Kidney glomerular epithelial cell (primary cell): ENCODE measurements around the gene SPECC1.
"Not testable (repeated sequence)": the region's sequence is repeated elsewhere in the genome, so short reads cannot be mapped to it uniquely, and the experiment has no call there.

ENCODE experiments used
- DNase-seq: peaks from one replicate; lab custom pipeline; 2025; lab: John Stamatoyannopoulos, UW

The SPECC1 gene

DNA sequence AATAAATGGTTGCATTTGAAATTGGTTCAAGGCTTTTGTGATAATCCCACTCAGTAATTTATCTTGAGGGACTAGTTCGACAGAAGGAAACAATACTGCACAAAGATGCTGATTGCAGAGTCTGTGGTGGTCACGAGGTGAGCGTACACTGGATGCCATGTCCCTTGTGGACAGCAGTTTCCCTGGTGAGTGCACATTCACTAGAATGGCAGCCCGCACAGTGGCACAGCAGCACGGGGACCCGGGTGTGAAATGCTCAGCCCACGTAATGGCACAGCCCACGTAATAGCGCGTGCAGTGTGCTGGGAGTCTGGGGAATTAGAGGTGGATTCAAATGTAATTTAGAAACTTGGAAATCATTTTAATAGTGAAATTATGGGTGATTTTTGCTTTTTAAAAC lies 304.1 kb downstream of the SPECC1 start:
- no peak for DNase-seq

DNA sequence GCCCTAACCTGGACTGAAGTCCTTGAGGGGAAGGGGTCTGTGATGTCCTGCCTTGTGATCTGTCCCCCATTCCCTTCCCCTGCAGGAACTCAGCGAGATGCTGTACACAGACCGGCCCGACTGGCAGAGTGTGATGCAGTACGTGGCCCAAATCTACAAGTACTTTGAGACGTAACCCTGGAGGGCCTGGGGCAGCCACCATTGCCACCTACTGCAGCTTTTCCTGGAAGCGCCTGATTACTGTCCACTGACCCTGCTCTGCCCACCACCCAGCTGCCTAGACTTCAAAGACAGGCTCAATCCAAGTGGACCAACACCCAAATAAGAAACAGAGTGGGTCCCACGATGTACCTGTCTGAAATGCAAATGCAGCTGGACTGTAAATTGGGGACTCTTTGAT lies 304.7 kb downstream of the SPECC1 start:
- no peak for DNase-seq

DNA sequence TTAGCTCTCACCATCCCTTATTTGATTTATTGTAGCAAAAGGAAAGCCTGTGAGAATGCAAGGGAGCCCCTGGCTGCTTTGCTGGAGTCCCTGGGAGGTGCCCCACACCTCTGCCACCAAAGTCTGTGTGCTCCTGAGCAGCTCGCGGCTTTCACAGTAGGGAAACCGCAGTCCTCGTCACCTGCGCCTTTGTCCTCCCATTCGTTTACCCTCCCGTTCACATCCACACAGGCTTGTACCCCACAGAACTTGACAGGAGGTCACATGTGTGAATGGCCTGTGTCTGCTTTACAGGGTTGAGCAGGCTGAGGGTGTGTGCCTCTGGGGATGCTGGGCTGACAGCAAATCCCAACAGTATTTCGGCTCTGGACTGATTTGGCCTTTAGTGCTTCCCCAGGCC lies 305.7 kb downstream of the SPECC1 start:
- no peak for DNase-seq

DNA sequence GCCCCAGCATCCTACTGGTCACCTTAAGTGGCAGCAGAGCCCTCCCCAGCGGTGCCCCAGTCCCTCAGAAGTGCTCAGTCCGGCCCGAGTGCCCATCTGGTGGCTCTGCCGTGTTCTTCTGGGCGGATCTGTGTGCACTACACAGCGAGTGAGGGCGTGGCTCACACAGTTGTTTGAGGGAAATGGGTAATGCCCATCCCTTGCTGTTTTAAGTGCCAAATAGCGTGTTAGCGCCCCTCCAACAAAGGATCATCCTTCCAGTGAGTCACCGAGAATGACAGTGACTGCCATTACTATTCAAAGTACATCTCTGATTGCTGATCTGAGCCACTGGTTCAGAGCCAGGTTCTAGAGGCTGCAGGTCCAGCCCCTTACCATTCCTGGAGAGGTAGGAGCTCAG lies 306.2 kb downstream of the SPECC1 start:
- no peak for DNase-seq

DNA sequence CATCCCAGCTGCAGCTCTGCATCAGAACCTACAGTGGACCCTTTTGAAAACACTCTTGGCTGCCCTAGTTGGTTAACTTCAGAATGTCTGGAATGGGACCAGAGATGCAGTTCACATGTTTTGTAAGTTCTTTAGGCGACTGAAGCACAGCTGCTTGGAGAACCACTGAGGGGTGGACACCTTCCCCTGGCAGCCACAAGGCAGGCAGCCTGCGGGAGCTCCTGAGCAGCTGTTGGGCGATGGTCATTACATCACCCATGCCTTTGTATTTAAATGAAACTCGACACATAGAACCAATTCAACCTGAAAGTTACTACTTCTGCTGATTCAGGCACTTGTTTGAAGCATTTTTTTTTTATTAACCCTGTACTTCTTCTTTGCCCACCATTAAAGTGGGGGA lies 306.7 kb downstream of the SPECC1 start:
- DNase-seq = no peak

DNA sequence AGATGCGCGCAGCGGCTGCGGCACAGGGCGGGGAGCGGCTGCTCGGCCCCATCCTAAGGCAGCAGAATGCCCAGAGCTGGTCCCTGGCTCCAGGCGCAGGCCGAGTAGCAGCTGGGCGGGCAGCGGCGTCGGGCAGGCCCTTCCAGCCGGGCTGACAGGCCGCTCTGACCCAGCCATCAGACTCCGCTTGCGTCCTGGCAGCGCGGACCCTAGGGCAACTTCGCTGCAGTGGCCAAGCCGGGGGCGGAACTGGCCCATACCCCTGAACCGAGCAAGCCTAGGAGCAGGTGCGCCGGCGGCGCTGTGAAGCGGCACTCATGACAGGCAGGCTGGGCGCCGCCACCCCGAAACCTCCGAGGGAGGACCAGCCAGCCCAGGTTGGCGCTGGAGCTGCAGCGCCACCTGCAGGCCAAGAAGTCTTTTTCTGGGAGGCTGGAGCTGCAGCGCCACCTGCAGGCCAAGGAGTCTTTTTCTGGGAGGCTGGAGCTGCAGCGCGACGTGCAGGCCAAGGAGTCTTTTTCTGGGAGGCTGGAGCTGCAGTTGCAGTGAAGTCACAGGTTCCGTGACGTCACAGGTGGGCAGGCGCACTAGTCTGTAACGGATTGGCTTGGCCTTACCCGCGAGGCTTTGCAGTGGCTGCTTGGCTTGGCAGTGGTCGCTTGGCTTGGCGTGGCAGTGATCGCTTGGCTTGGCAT lies 311.5 kb downstream of the SPECC1 start:
- DNase-seq = peak; percentile 60

DNA sequence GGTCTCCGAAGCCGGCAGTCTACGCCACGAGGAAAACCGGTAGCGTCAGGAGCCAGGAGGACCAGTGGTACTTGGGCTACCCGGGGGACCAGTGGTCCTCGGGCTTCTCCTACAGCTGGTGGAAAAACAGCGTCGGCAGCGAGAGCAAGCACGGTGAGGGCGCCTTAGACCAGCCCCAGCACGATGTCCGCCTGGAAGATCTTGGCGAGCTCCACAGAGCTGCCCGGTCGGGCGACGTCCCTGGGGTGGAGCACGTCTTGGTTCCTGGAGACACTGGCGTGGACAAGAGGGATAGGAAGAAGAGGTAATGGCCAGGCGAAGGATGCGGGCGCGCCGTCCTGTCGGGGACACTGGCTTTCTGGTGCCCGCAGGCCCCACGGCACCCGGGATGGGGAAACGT lies 312.2 kb downstream of the SPECC1 start:
- DNase-seq = not testable (repeated sequence)

DNA sequence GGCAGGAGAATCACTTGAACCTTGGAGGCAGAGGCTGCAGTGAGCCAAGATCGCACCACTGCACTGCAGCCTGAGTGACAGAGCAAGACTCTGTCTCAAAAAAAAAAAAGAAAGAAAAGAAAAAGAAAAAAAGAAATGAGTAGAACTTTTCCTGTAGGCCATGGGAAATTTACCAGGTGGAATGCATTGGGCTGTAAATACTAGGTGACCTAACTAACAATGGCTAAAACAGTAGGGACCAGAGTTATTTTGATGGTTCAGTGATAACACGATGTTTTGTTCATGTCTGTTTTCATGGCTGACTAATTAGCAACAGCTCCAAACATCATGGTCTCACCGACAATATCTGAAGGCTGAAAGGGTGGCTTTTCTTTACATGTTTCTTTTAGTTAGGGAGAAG lies 318.6 kb downstream of the SPECC1 start:
- DNase-seq = not testable (repeated sequence)

DNA sequence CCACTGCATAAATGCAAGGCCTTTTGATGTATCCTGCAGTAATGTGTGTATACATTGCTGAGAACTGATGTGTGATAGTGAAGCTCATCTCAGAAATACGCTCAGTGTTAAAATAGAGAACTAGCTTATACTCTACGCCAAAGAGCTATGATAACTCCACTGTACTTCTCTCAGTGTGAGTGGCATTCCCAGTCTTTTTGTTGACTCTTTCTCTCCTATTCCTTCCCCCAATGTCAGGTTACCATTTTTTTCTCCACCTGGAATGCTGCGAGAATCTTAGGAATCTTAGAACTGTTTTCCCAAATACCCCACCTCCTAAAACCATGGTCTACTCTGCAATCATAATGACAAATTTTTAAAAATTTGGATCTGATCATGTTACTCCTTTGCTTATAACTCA lies 342.2 kb downstream of the SPECC1 start:
- not testable (repeated sequence) for DNase-seq

DNA sequence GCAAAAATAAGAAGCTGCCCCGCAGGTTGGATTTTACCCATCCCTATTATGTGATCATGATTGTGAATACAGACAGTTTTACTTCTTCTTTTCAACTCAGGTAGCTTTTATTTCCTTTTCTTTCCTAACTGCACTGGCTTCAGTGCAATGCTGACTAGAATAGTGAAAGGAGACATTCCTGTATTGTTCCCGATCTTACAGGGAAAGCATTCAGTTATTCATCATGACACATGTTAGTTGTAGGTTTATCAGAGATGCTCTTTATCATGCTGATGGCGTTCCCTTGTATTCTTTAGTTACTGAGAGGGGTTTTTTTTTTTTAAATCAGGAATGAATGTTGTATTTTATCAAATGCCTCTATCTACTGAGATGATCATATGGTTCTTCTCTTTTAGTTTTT lies 343.4 kb downstream of the SPECC1 start:
- not testable (repeated sequence) for DNase-seq

DNA sequence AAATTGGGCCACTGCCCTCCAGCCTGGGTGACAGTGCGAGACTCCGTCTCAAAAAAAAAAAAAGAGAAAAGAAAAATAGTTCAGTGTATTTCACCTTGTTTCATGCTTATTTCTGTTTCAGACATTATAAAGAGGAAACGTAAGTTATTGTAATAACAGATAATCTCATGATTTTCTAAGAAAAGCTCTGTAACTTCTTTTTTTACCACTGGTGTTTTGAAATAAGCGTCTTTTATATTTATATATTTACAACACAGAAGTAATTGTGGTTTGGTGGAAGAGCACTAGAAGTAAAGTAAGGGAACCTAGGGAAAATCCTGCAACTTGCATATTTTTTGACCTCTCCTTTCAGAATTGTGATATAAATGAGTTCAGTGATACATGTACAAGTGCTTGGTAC lies 354.7 kb downstream of the SPECC1 start:
- DNase-seq = not testable (repeated sequence)
